ENCODE data around the gene GMIP.
"Not testable (repeated sequence)": the region's sequence is repeated elsewhere in the genome, so short reads cannot be mapped to it uniquely, and the experiment has no call there.

The GMIP gene

GRCh38 chr19:19602136-19602712 is 41.2 kb downstream of the GMIP start:
- DNase-seq: no peak

- DNase-seq: no peak
Measured at GRCh38 chr19:19600793-19601330, 42.6 kb downstream of the GMIP start.

GRCh38 chr19:19598728-19599451 is 44.6 kb downstream of the GMIP start:
- not testable (repeated sequence) for DNase-seq

GRCh38 chr19:19597809-19598306 is 45.6 kb downstream of the GMIP start:
- DNase-seq: peak; percentile 22

- DNase-seq: no peak
Measured at GRCh38 chr19:19595171-19595701, 48.2 kb downstream of the GMIP start.

- no peak for DNase-seq
Measured at GRCh38 chr19:19594381-19594780, 49.1 kb downstream of the GMIP start.

GRCh38 chr19:19592690-19593089 is 50.8 kb downstream of the GMIP start:
- no peak for DNase-seq

GRCh38 chr19:19591133-19591825 is 52.2 kb downstream of the GMIP start:
- DNase-seq: no peak

GRCh38 chr19:19588546-19588945 is 54.9 kb downstream of the GMIP start:
- DNase-seq: no peak

GRCh38 chr19:19587771-19588170 is 55.7 kb downstream of the GMIP start:
- no peak for DNase-seq

- DNase-seq: no peak
Measured at GRCh38 chr19:19584356-19584755, 59.1 kb downstream of the GMIP start.

GRCh38 chr19:19582471-19582870 is 61.0 kb downstream of the GMIP start:
- DNase-seq: no peak

- DNase-seq: no peak
Measured at GRCh38 chr19:19581391-19581790, 62.1 kb downstream of the GMIP start.

GRCh38 chr19:19580418-19580817 is 63.0 kb downstream of the GMIP start:
- no peak for DNase-seq

- no peak for DNase-seq
Measured at GRCh38 chr19:19579533-19580361, 63.7 kb downstream of the GMIP start.
